HepG2 (cell line): Measurements from ENCODE around the gene PANK4. TPM values are rescaled to one million over a fixed set of nuclear protein-coding genes. Genes with fewer than 3 reads are reported as not detected.
A peak's percentile ranks its signal among the peaks of the same experiment; 100 is the strongest.

ENCODE experiments used
- AKAP8 ChIP-seq: sonication (generic); formaldehyde crosslinking; IDR thresholded peaks from 2 replicates; pipeline ENCODE4 v1.5.1; 2020; ENCODE audit warnings: mild to moderate bottlenecking, missing genetic modification reagents
- CHD2 ChIP-seq: IDR thresholded peaks from 2 replicates; pipeline ENCODE4 v1.6.1; 2011; ENCODE audit warnings: low read depth, low read length, improper control_type of control experiment
- ETV6 ChIP-seq: sonication (generic); formaldehyde crosslinking; conservative IDR thresholded peaks from 2 replicates; pipeline ENCODE4 v1.4.0; 2020; ENCODE audit warnings: missing genetic modification reagents
- FOXC1 ChIP-seq: sonication (generic); formaldehyde crosslinking; IDR thresholded peaks from 2 replicates; pipeline ENCODE4 v1.8.0; 2022; ENCODE audit warnings: mild to moderate bottlenecking, missing genetic modification reagents, borderline replicate concordance
- GATAD1 ChIP-seq: IDR thresholded peaks from 2 replicates; pipeline ENCODE4 v1.6.1; 2016; ENCODE audit warnings: missing genetic modification reagents, missing compliant biosample characterization
- GATAD2A ChIP-seq: IDR thresholded peaks from 2 replicates; pipeline ENCODE4 v1.6.1; 2016
- HCFC1 ChIP-seq: fragments of 150-350 bp; IDR thresholded peaks from 2 replicates; pipeline ENCODE4 v1.6.1; 2014; ENCODE audit warnings: low read depth, low read length
- KDM4B ChIP-seq: sonication (generic); formaldehyde crosslinking; IDR thresholded peaks from 2 replicates; pipeline ENCODE4 v1.4.0; 2020; ENCODE audit warnings: missing genetic modification reagents
- SNAPC2 ChIP-seq: sonication (generic); formaldehyde crosslinking; IDR thresholded peaks from 2 replicates; pipeline ENCODE4 v1.8.1; 2022; ENCODE audit warnings: mild to moderate bottlenecking, missing genetic modification reagents
- SP5 ChIP-seq: IDR thresholded peaks from 2 replicates; pipeline ENCODE4 v1.6.1; 2016; ENCODE audit warnings: low read depth, borderline replicate concordance
- SRSF1 ChIP-seq: fragments of 200-400 bp; formaldehyde crosslinking; optimal IDR thresholded peaks from 2 replicates; pipeline ENCODE3; 2017; ENCODE audit warnings: mild to moderate bottlenecking, low read depth, low read length, moderate library complexity
- TGIF2 ChIP-seq: IDR thresholded peaks from 2 replicates; pipeline ENCODE4 v1.6.1; 2016; ENCODE audit warnings: control low read depth, missing compliant biosample characterization
- U2AF1 ChIP-seq: fragments of 200-400 bp; formaldehyde crosslinking; optimal IDR thresholded peaks from 2 replicates; pipeline ENCODE3; 2017; ENCODE audit warnings: mild to moderate bottlenecking, low read depth, low read length
- ZNF101 ChIP-seq: sonication (generic); formaldehyde crosslinking; IDR thresholded peaks from 2 replicates; pipeline ENCODE4 v1.4.0; 2020; ENCODE audit warnings: mild to moderate bottlenecking, low read depth, missing genetic modification reagents, borderline replicate concordance
- ZNF225 ChIP-seq: sonication (generic); formaldehyde crosslinking; IDR thresholded peaks from 2 replicates; pipeline ENCODE4 v1.4.0; 2020; ENCODE audit warnings: mild to moderate bottlenecking, missing genetic modification reagents
- ZNF484 ChIP-seq: sonication (generic); formaldehyde crosslinking; IDR thresholded peaks from 2 replicates; pipeline ENCODE4 v1.5.1; 2020; ENCODE audit warnings: mild to moderate bottlenecking, low read depth, missing genetic modification reagents, borderline replicate concordance
- ZNF558 ChIP-seq: sonication (generic); formaldehyde crosslinking; IDR thresholded peaks from 2 replicates; pipeline ENCODE4 v1.9.0; 2022; ENCODE audit warnings: mild to moderate bottlenecking, missing genetic modification reagents, borderline replicate concordance
- ZNF674 ChIP-seq: sonication (generic); formaldehyde crosslinking; IDR thresholded peaks from 2 replicates; pipeline ENCODE4 v1.5.0; 2020; ENCODE audit warnings: low read depth, mild to moderate bottlenecking, missing genetic modification reagents
- ZNF788 ChIP-seq: sonication (generic); formaldehyde crosslinking; IDR thresholded peaks from 2 replicates; pipeline ENCODE4 v1.5.0; 2020; ENCODE audit warnings: mild to moderate bottlenecking, missing genetic modification reagents, borderline replicate concordance
- polyA plus RNA-seq, 8 experiments: library from polyadenylated mRNA; depleted of rRNA in 3 of 8; stranded (reverse) in 7 of 8; unstranded in 1 of 8; fragments of >200 nt; fragmentation: Illumina TruSeq in 4 of 8; extraction: Trizol in 4 of 8; gene quantifications; 2 replicates each; pipeline versions ENCODE4 v1.2.1 to v1.2.3, GENCODE V29; 2011 to 2016; ENCODE audit warnings: low read depth in 4 of 8, missing spikeins in 1 of 8, mixed read lengths in 1 of 8; ENCODE audit not compliant: insufficient read depth in 1 of 8
- total RNA-seq, 5 experiments: library from RNA; depleted of rRNA; stranded (reverse); fragments of >200 nt; fragmentation: Illumina TruSeq; extraction: Trizol; gene quantifications; 2 replicates each; pipeline ENCODE4 v1.2.3, GENCODE V29; 2016; ENCODE audit warnings: low read depth in 1 of 5
- TF ChIP-seq, protein P1 (sequence below): sonication (generic); formaldehyde crosslinking; IDR thresholded peaks from 2 replicates; pipeline ENCODE4 v1.5.0; 2020; ENCODE audit warnings: missing genetic modification reagents, mild to moderate bottlenecking, borderline replicate concordance
- TF ChIP-seq, protein P2 (sequence below): sonication (generic); formaldehyde crosslinking; IDR thresholded peaks from 2 replicates; pipeline ENCODE4 v1.4.0; 2020; ENCODE audit warnings: missing genetic modification reagents
- TF ChIP-seq, protein P3 (sequence below): sonication (generic); formaldehyde crosslinking; conservative IDR thresholded peaks from 2 replicates; pipeline ENCODE4 v1.4.0; 2020; ENCODE audit warnings: missing genetic modification reagents
- TF ChIP-seq, protein P4 (sequence below): sonication (generic); formaldehyde crosslinking; IDR thresholded peaks from 2 replicates; pipeline ENCODE4 v1.4.0; 2020; ENCODE audit warnings: mild to moderate bottlenecking, missing genetic modification reagents
- TF ChIP-seq, protein P5 (sequence below): sonication (generic); formaldehyde crosslinking; IDR thresholded peaks from 2 replicates; pipeline ENCODE4 v1.8.1; 2022; ENCODE audit warnings: mild to moderate bottlenecking, missing genetic modification reagents

Gene PANK4
- total and polyA plus RNA-seq, 2 of the 13 experiments (the other 11 are each of a cell fraction or from before 2014, with no cell fraction given), result 17.4 to 19.3 TPM

DNA sequence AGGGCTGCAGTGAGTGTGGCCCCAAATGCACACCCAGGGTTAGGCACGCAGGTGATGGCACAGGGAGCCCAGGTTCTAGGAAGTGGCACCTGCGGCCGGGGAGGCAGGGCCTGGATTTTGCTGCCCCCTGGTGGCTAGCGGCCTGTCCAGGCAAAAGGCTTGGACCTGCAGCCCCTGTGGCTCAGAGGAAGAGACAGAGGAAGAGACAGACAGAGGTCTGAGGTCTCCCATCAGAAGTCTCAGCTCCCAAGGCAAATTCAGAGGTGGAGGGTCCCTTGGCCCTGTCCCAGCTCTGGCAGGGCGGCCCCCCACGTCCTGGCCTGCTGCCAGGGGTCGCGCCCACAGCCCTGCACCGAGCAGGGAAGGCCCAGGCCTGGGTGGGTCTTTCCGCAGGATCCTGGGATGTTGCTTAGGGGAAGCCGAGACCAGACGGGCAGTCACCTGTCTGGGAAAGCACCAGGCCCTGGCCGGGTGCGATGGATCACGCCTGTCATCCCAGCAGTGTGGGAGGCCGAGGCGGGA, 21.7 kb upstream of the PANK4 start (continued):
- TF ChIP-seq CHD2 (no peak), FOXC1 (CRISPR knock-in tag) (no peak), ETV6 (CRISPR knock-in tag) (no peak), GATAD1 (no peak; the same call in 1 of the 2 replicates), SP5 (CRISPR knock-in tag) (peak; percentile 19; the same call in 1 of the 2 replicates), GATAD2A (CRISPR knock-in tag) (0 out of 2 replicates have a peak, but pooled peaks have one; percentile 42), ZNF225 (CRISPR knock-in tag) (no peak; the same call in 1 of the 2 replicates), ZNF674 (no peak), U2AF1 (no peak), TGIF2 (0 out of 2 replicates have a peak, but pooled peaks have one; percentile 26), SNAPC2 (CRISPR knock-in tag) (0 out of 2 replicates have a peak, but pooled peaks have one; percentile 20), KDM4B (CRISPR knock-in tag) (no peak), HCFC1 (no peak), SRSF1 (no peak), ZNF484 (CRISPR knock-in tag) (no peak), ZNF558 (CRISPR knock-in tag) (peak; percentile 63), ZNF788 (no peak), AKAP8 (CRISPR knock-in tag) (no peak; the same call in 1 of the 2 replicates), ZNF101 (CRISPR knock-in tag) (no peak)
- TF ChIP-seq, protein P1, sequence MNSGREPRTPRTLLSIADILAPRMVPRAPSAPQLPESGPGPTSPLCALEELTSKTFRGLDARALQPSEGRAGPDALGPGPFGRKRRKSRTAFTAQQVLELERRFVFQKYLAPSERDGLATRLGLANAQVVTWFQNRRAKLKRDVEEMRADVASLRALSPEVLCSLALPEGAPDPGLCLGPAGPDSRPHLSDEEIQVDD (CRISPR knock-in tag), result no peak
- TF ChIP-seq, protein P2, sequence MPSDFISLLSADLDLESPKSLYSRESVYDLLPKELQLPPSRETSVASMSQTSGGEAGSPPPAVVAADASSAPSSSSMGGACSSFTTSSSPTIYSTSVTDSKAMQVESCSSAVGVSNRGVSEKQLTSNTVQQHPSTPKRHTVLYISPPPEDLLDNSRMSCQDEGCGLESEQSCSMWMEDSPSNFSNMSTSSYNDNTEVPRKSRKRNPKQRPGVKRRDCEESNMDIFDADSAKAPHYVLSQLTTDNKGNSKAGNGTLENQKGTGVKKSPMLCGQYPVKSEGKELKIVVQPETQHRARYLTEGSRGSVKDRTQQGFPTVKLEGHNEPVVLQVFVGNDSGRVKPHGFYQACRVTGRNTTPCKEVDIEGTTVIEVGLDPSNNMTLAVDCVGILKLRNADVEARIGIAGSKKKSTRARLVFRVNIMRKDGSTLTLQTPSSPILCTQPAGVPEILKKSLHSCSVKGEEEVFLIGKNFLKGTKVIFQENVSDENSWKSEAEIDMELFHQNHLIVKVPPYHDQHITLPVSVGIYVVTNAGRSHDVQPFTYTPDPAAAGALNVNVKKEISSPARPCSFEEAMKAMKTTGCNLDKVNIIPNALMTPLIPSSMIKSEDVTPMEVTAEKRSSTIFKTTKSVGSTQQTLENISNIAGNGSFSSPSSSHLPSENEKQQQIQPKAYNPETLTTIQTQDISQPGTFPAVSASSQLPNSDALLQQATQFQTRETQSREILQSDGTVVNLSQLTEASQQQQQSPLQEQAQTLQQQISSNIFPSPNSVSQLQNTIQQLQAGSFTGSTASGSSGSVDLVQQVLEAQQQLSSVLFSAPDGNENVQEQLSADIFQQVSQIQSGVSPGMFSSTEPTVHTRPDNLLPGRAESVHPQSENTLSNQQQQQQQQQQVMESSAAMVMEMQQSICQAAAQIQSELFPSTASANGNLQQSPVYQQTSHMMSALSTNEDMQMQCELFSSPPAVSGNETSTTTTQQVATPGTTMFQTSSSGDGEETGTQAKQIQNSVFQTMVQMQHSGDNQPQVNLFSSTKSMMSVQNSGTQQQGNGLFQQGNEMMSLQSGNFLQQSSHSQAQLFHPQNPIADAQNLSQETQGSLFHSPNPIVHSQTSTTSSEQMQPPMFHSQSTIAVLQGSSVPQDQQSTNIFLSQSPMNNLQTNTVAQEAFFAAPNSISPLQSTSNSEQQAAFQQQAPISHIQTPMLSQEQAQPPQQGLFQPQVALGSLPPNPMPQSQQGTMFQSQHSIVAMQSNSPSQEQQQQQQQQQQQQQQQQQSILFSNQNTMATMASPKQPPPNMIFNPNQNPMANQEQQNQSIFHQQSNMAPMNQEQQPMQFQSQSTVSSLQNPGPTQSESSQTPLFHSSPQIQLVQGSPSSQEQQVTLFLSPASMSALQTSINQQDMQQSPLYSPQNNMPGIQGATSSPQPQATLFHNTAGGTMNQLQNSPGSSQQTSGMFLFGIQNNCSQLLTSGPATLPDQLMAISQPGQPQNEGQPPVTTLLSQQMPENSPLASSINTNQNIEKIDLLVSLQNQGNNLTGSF (CRISPR knock-in tag), result no peak
- TF ChIP-seq, protein P3, sequence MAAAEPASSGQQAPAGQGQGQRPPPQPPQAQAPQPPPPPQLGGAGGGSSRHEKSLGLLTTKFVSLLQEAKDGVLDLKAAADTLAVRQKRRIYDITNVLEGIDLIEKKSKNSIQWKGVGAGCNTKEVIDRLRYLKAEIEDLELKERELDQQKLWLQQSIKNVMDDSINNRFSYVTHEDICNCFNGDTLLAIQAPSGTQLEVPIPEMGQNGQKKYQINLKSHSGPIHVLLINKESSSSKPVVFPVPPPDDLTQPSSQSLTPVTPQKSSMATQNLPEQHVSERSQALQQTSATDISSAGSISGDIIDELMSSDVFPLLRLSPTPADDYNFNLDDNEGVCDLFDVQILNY (CRISPR knock-in tag), result no peak
- TF ChIP-seq, protein P4, sequence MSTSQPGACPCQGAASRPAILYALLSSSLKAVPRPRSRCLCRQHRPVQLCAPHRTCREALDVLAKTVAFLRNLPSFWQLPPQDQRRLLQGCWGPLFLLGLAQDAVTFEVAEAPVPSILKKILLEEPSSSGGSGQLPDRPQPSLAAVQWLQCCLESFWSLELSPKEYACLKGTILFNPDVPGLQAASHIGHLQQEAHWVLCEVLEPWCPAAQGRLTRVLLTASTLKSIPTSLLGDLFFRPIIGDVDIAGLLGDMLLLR (CRISPR knock-in tag), result no peak
- TF ChIP-seq, protein P5, sequence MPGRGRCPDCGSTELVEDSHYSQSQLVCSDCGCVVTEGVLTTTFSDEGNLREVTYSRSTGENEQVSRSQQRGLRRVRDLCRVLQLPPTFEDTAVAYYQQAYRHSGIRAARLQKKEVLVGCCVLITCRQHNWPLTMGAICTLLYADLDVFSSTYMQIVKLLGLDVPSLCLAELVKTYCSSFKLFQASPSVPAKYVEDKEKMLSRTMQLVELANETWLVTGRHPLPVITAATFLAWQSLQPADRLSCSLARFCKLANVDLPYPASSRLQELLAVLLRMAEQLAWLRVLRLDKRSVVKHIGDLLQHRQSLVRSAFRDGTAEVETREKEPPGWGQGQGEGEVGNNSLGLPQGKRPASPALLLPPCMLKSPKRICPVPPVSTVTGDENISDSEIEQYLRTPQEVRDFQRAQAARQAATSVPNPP (CRISPR knock-in tag), result no peak
